GM12878 (cell line): ENCODE results near the gene NEXMIF. TPM values are rescaled to one million over a fixed set of nuclear protein-coding genes. Genes with fewer than 3 reads are reported as not detected.
A peak's percentile ranks its signal among the peaks of the same experiment; 100 is the strongest.

ENCODE experiments used
- ATF7 ChIP-seq: fragments of 450-650 bp; IDR thresholded peaks from 2 replicates; pipeline ENCODE4 v1.6.1; 2016; ENCODE audit warnings: low read depth, mild to moderate bottlenecking
- BCLAF1 ChIP-seq: fragments of 450-650 bp; IDR thresholded peaks from 2 replicates; pipeline ENCODE4 v1.6.1; 2017; ENCODE audit warnings: antibody characterized with exemption, mild to moderate bottlenecking, moderate library complexity
- CEBPZ ChIP-seq: fragments of 150-350 bp; IDR thresholded peaks from 2 replicates; pipeline ENCODE4 v1.6.1; 2016; ENCODE audit warnings: low read depth, low read length
- CREB1 ChIP-seq: IDR thresholded peaks from 2 replicates; pipeline ENCODE4 v1.6.1; 2012; ENCODE audit warnings: low read depth, mild to moderate bottlenecking, inconsistent platforms
- ELK1 ChIP-seq: IDR thresholded peaks from 2 replicates; pipeline ENCODE4 v1.6.1; 2012; ENCODE audit warnings: low read depth, low read length, improper control_type of control experiment
- HDAC6 ChIP-seq: fragments of 200-600 bp; sonication (generic); IDR thresholded peaks from one replicate; pipeline ENCODE4 v1.8.0; 2017; ENCODE audit warnings: antibody characterized with exemption; ENCODE audit not compliant: unreplicated experiment
- MYC ChIP-seq: IDR thresholded peaks from 2 replicates; pipeline ENCODE4 v1.6.1; 2011; ENCODE audit warnings: mild to moderate bottlenecking, low read length, moderate library complexity, inconsistent platforms; ENCODE audit not compliant: insufficient read depth, insufficient replicate concordance, insufficient read length, severe bottlenecking
- SKIL ChIP-seq: fragments of 450-650 bp; IDR thresholded peaks from 2 replicates; pipeline ENCODE4 v1.6.1; 2017; ENCODE audit warnings: mild to moderate bottlenecking, low read depth, inconsistent platforms; ENCODE audit not compliant: poor library complexity, severe bottlenecking
- SMARCA5 ChIP-seq: fragments of 450-650 bp; IDR thresholded peaks from 2 replicates; pipeline ENCODE4 v1.6.1; 2017; ENCODE audit warnings: mild to moderate bottlenecking
- SMC3 ChIP-seq: IDR thresholded peaks from 2 replicates; pipeline ENCODE4 v1.6.1; 2011; ENCODE audit warnings: low read length, improper control_type of control experiment, borderline replicate concordance
- SUZ12 ChIP-seq: fragments of 200-600 bp; sonication (generic); IDR thresholded peaks from one replicate; pipeline ENCODE4 v1.6.1; 2018; ENCODE audit warnings: antibody characterized with exemption, mild to moderate bottlenecking; ENCODE audit not compliant: unreplicated experiment
- ZBTB11 ChIP-seq: fragments of 450-650 bp; formaldehyde crosslinking; IDR thresholded peaks from 2 replicates; pipeline ENCODE4 v1.5.0; 2022; ENCODE audit warnings: mild to moderate bottlenecking, missing genetic modification characterization
- ZNF217 ChIP-seq: fragments of 450-650 bp; IDR thresholded peaks from 2 replicates; pipeline ENCODE4 v1.6.1; 2017; ENCODE audit warnings: antibody characterized with exemption, mild to moderate bottlenecking
- ZNF274 ChIP-seq: IDR thresholded peaks from one replicate; pipeline ENCODE4 v1.8.0; 2011; ENCODE audit not compliant: insufficient read length, insufficient read depth
- ZSCAN29 ChIP-seq: fragments of 450-650 bp; IDR thresholded peaks from 2 replicates; pipeline ENCODE4 v1.6.1; 2017; ENCODE audit warnings: mild to moderate bottlenecking, moderate library complexity
- polyA plus RNA-seq, 11 experiments: library from polyadenylated mRNA; depleted of rRNA in 4 of 11; unstranded in 6 of 11; stranded (reverse) in 5 of 11; fragments of >200 nt; fragmentation: Nextera tagmentation in 4 of 11; fragmentation: Illumina TruSeq in 1 of 11; extraction: Ambion mirVana in 4 of 11; extraction: Trizol in 1 of 11; gene quantifications; 1 replicate in 1 of 11; 2 replicates in 10 of 11; pipeline versions ENCODE4 v1.2.1 to v1.2.3, GENCODE V29; 2011 to 2016; ENCODE audit warnings: inconsistent platforms in 2 of 11, missing spikeins in 2 of 11, low read depth in 1 of 11
- total RNA-seq, 4 experiments: library from RNA; depleted of rRNA in 3 of 4; stranded (reverse); fragments of >200 nt in 3 of 4; fragmentation: Illumina TruSeq in 1 of 4; extraction: Trizol in 1 of 4; gene quantifications; 2 replicates each; pipeline versions ENCODE4 v1.2.1 to v1.2.3, GENCODE V29; 2013 to 2021

Gene NEXMIF
- total and polyA plus RNA-seq, 10 of the 15 experiments (the other 5 are each of a cell fraction or from before 2014, with no cell fraction given) = 0.75 to 10.4 (median 4.3) TPM

- no peak for TF ChIP-seq ZSCAN29
- no peak for TF ChIP-seq MYC
- no peak for TF ChIP-seq ZNF217
- TF ChIP-seq ZBTB11 (CRISPR knock-in tag) = no peak
- TF ChIP-seq HDAC6 = no peak
- TF ChIP-seq BCLAF1 = no peak
- TF ChIP-seq ZNF274 = no peak
- no peak for TF ChIP-seq CEBPZ
- no peak for TF ChIP-seq SUZ12
- no peak for TF ChIP-seq SMC3
- 0 out of 2 replicates have a peak, but pooled peaks have one; percentile 34 for TF ChIP-seq CREB1
- TF ChIP-seq SMARCA5 = no peak
- peak; percentile 31; the same call in 1 of the 2 replicates for TF ChIP-seq ATF7
- peak; percentile 68 for TF ChIP-seq SKIL
- TF ChIP-seq ELK1 = no peak
Observed at GRCh38 chrX:74890676-74891430, 34.4 kb downstream of the NEXMIF start (continued).
